Measurements from ENCODE around the gene FRRS1. TPM values are rescaled to one million over a fixed set of nuclear protein-coding genes. Genes with fewer than 3 reads are reported as not detected.

Gene FRRS1
- total and polyA plus RNA-seq, 10 of the 15 experiments (the other 5 are each of a cell fraction or from before 2014, with no cell fraction given) = 0.13 to 18.9 (median 8.0) TPM

DNA sequence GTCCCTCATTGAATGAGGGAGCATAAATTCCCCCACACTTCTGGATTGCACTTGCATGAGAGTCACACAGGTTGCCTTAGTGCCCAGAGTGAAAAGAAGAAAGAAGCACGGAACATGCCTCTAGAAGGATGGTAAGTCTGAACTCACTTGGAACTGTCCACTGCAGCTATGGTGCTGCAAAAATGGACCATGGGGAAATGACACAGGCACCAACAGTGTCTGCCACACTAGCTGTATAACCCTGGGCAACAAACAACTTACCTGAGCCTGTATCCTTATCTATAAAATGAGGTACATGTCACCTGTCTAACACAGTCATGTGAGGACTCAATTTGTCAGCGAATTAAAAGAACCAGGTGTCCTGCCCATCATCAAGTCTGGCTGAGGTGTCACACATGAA, 69.8 kb downstream of the FRRS1 start:
- Histone ChIP-seq H2AFZ (ENCODE audit: control insufficient read depth, low read depth, low read length) (no peak overlapping the region), H3K36me3 (ENCODE audit: control insufficient read depth in 2 of 2, insufficient read depth in 2 of 2, low read length in 1 of 2) (no peaks in the 10 kb centered on the region), H3K4me3 (no peak overlapping the region), H3K4me2 (ENCODE audit: control insufficient read depth, insufficient read depth) (no peak overlapping the region), H3K4me1 (ENCODE audit: control insufficient read depth, insufficient read depth, low read length) (no peaks in the 10 kb centered on the region), H3K27ac (ENCODE audit: control insufficient read depth, insufficient read depth) (no peak overlapping the region), H3K79me2 (ENCODE audit: control insufficient read depth, insufficient read depth, low read length) (no peaks in the 10 kb centered on the region), H3K9me3 (replicated peaks; ENCODE audit: control insufficient read depth, insufficient read depth, low read length) (no peaks in the 10 kb centered on the region), H3K9ac (ENCODE audit: control insufficient read depth, insufficient read depth, low read length) (no peak overlapping the region), H3K27me3 (replicated peaks in 1 of 2; ENCODE audit: control insufficient read depth in 2 of 2, insufficient read depth in 2 of 2, low read length in 1 of 2) (no peaks in the 10 kb centered on the region; a peak in 1 of 4 replicates), H4K20me1 (ENCODE audit: control insufficient read depth, insufficient read depth) (no peaks in the 10 kb centered on the region)
- WGBS (ENCODE audit: insufficient coverage, insufficient replicate concordance, low lambda C conversion rate, missing lambda C conversion rate) = 72% methylated on average over 2 of the region's 2 CpGs
- ChIA-PET SMC1A (ENCODE audit: uncharacterized antibody, unreplicated experiment) (interaction anchor here (0.7 kb wide), 1 partner anchor 47 kb away, joined by 3 read pairs; no protein-coding TSS in a partner anchor), RAD21 (ENCODE audit: unreplicated experiment) (no interaction called here), POLR2A (no interaction called here), CTCF (interaction anchor here (1.3 to 1.8 kb wide), 2 partner anchors 11 kb away, joined by 6 to 7 read pairs; no protein-coding TSS in a partner anchor)
- in situ Hi-C loops (cut with MboI) = no loop called here
- no peak for ATAC-seq
- DNase-seq (ENCODE audit: low read depth, low spot score) = no peak
- no TSS peak for BruUV-seq (replicated peaks)
- intact Hi-C loops (cut with micrococcal nuclease; ENCODE audit: unreplicated experiment) = no loop called here
- FAIRE-seq = no peak
- TF ChIP-seq MXI1 (IDR thresholded peaks at IDR 0.05; ENCODE audit: low read depth, low read length) (no peak), CREM (IDR thresholded peaks at IDR 0.05; ENCODE audit: low read depth) (no peak), ESRRA (IDR thresholded peaks at IDR 0.05; ENCODE audit: low read length) (no peak), RFX5 (IDR thresholded peaks at IDR 0.05; ENCODE audit: low read depth, low read length) (no peak), SIX5 (IDR thresholded peaks at IDR 0.05; ENCODE audit: low read depth, low read length, severe bottlenecking) (no peak), FOXK2 (IDR thresholded peaks at IDR 0.05) (no peak), EGR1 (IDR thresholded peaks at IDR 0.05; ENCODE audit: borderline replicate concordance in 1 of 2, low read depth in 2 of 2, low read length in 2 of 2) (no peak)
- TF ChIP-seq, protein P1, sequence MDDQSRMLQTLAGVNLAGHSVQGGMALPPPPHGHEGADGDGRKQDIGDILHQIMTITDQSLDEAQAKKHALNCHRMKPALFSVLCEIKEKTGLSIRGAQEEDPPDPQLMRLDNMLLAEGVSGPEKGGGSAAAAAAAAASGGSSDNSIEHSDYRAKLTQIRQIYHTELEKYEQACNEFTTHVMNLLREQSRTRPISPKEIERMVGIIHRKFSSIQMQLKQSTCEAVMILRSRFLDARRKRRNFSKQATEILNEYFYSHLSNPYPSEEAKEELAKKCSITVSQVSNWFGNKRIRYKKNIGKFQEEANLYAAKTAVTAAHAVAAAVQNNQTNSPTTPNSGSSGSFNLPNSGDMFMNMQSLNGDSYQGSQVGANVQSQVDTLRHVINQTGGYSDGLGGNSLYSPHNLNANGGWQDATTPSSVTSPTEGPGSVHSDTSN (IDR thresholded peaks at IDR 0.05; ENCODE audit: insufficient replicate concordance, low read depth, low read length) = no peak
